Panc1 (cell line): ENCODE measurements around the gene FAM120B. TPM values are rescaled to one million over a fixed set of nuclear protein-coding genes. Genes with fewer than 3 reads are reported as not detected.

Experiments used
- microRNA-seq: library from miRNA; unstranded; fragments of <30 nt; microRNA quantifications from one replicate; pipeline ENCODE4 v1.1.0, GENCODE V29; 2020; ENCODE audit not compliant: unreplicated experiment
- total RNA-seq: library from RNA; stranded (reverse); gene quantifications from one replicate; pipeline ENCODE4 v1.2.1, GENCODE V29; 2021; ENCODE audit not compliant: unreplicated experiment

Gene FAM120B
- total RNA-seq, 1 experiment from 2014 or later: 38.0 TPM

Small RNA genes within 50 kb of the gene (microRNA-seq; reads per million reads assigned to microRNA genes)
- gene MIR4644: not detected

Other genes with a start within 250 kb of the FAM120B start
- 2.4 TPM for gene DLL1, start 15.7 kb upstream of the FAM120B start, total RNA-seq
- 305 TPM for gene PSMB1, start 246.5 kb downstream of the FAM120B start, total RNA-seq
- gene TBP, start 247.6 kb downstream of the FAM120B start, total RNA-seq: 26.4 TPM